Stimulated activated CD8-positive, alpha-beta memory T cell treated with anti-CD3 and anti-CD28 coated beads, Interleukin-15, amount 100 ng/mL, for 24 hours (primary cell): ENCODE data around the gene CABLES1.

Experiments
- DNase-seq: peaks from one replicate; pipeline ENCODE4 v3.0.0-alpha.2; 2020; ENCODE audit warnings: low read depth

CABLES1 gene

GRCh38 chr18:23301972-23302371 lies 166.7 kb downstream of the CABLES1 start:
- no peak for DNase-seq

- no peak for DNase-seq
Observed at GRCh38 chr18:23302511-23302850, 167.2 kb downstream of the CABLES1 start.

- DNase-seq = no peak
Observed at GRCh38 chr18:23302851-23303527, 167.7 kb downstream of the CABLES1 start.

GRCh38 chr18:23306822-23307221 lies 171.5 kb downstream of the CABLES1 start:
- no peak for DNase-seq

GRCh38 chr18:23307567-23308295 lies 172.4 kb downstream of the CABLES1 start:
- no peak for DNase-seq
